ENCODE measurements around the gene PLCD4.

- TF ChIP-seq CTCF (IDR thresholded peaks at IDR 0.05; ENCODE audit: insufficient read depth, low read depth, low read length) (peak; percentile 44), EZH2 (IDR thresholded peaks at IDR 0.05; ENCODE audit: insufficient read depth, low read length) (no peak)
Measured at GRCh38 chr2:218658671-218659257, 51.1 kb downstream of the PLCD4 start.

All from astrocyte (in vitro differentiated cells and primary cell).